Hepatocyte (in vitro differentiated cells): ENCODE data around the gene PCSK6. TPM values are rescaled to one million over a fixed set of nuclear protein-coding genes. Genes with fewer than 3 reads are reported as not detected.

ENCODE experiments used
- DNase-seq: peaks from one replicate; pipeline ENCODE4 v3.0.0-alpha.2; 2016; ENCODE audit warnings: low spot score
- H2AFZ ChIP-seq: fragments of 200-600 bp; sonication (generic); 2 replicates; pipeline ENCODE4 v1.6.0; 2016; ENCODE audit warnings: antibody characterized with exemption, mild to moderate bottlenecking
- H3K27ac ChIP-seq: fragments of 200-600 bp; sonication (generic); 2 replicates; pipeline ENCODE4 v1.5.1; 2016; ENCODE audit warnings: mild to moderate bottlenecking
- H3K27me3 ChIP-seq: fragments of 200-600 bp; sonication (generic); 2 replicates; pipeline ENCODE4 v1.6.1; 2016
- H3K36me3 ChIP-seq: fragments of 200-600 bp; sonication (generic); replicated peaks from 2 replicates; pipeline ENCODE4 v1.5.1; 2016; ENCODE audit warnings: low read depth; ENCODE audit not compliant: insufficient read depth
- H3K4me1 ChIP-seq: fragments of 200-600 bp; sonication (generic); 2 replicates; pipeline ENCODE4 v1.5.1; 2016; ENCODE audit warnings: mild to moderate bottlenecking, moderate library complexity; ENCODE audit not compliant: insufficient read depth
- H3K4me2 ChIP-seq: fragments of 200-600 bp; sonication (generic); 2 replicates; pipeline ENCODE4 v1.6.0; 2016
- H3K4me3 ChIP-seq: fragments of 200-600 bp; sonication (generic); 2 replicates; pipeline ENCODE4 v1.5.1; 2016; ENCODE audit warnings: mild to moderate bottlenecking
- H3K79me2 ChIP-seq: fragments of 200-600 bp; sonication (generic); 2 replicates; pipeline ENCODE4 v1.6.0; 2017; ENCODE audit warnings: mild to moderate bottlenecking
- H3K9me2 ChIP-seq: fragments of 200-600 bp; sonication (generic); replicated peaks from 2 replicates; pipeline ENCODE4 v1.6.0; 2017; ENCODE audit warnings: mild to moderate bottlenecking; ENCODE audit not compliant: insufficient read depth
- H3K9me3 ChIP-seq: fragments of 200-600 bp; sonication (generic); 2 replicates; pipeline ENCODE4 v1.5.1; 2016; ENCODE audit warnings: low read depth, mild to moderate bottlenecking
- H4K20me1 ChIP-seq: fragments of 200-600 bp; sonication (generic); 2 replicates; pipeline ENCODE4 v1.6.0; 2016; ENCODE audit warnings: mild to moderate bottlenecking; ENCODE audit not compliant: insufficient read depth, poor library complexity, severe bottlenecking
- EZH2 ChIP-seq: fragments of 200-600 bp; sonication (generic); IDR thresholded peaks from 2 replicates; pipeline ENCODE4 v1.6.1; 2016; ENCODE audit warnings: antibody characterized with exemption, mild to moderate bottlenecking, borderline replicate concordance
- EZH2phosphoT487 ChIP-seq: fragments of 200-600 bp; sonication (generic); IDR thresholded peaks from one replicate; pipeline ENCODE4 v1.6.1; 2018; ENCODE audit warnings: antibody characterized with exemption, mild to moderate bottlenecking, low read depth, moderate library complexity; ENCODE audit not compliant: unreplicated experiment, severe bottlenecking
- WGBS: methylation state at CpG from one replicate; pipeline ENCODE4 v1.1.6; 2016; ENCODE audit warnings: low lambda C conversion rate; ENCODE audit errors: missing lambda C conversion rate; 5-methylcytosine and 5-hydroxymethylcytosine counted together
- polyA plus RNA-seq: library from polyadenylated mRNA; unstranded; fragments of >200 nt; fragmentation: Nextera tagmentation; extraction: Ambion mirVana; gene quantifications from 2 replicates; pipeline ENCODE4 v1.2.1, GENCODE V29; 2016
- total RNA-seq: library from RNA; depleted of rRNA; stranded (reverse); fragments of >200 nt; gene quantifications from 2 replicates; pipeline ENCODE4 v1.2.3, GENCODE V29; 2014
- TF ChIP-seq, protein P1 (sequence below): fragments of 200-600 bp; sonication (generic); IDR thresholded peaks from 2 replicates; pipeline ENCODE4 v1.5.1; 2016; ENCODE audit warnings: antibody characterized with exemption, mild to moderate bottlenecking; ENCODE audit not compliant: poor library complexity

Gene PCSK6
- total and polyA plus RNA-seq, 2 experiments from 2014 or later = 31.7 to 40.5 TPM

DNA sequence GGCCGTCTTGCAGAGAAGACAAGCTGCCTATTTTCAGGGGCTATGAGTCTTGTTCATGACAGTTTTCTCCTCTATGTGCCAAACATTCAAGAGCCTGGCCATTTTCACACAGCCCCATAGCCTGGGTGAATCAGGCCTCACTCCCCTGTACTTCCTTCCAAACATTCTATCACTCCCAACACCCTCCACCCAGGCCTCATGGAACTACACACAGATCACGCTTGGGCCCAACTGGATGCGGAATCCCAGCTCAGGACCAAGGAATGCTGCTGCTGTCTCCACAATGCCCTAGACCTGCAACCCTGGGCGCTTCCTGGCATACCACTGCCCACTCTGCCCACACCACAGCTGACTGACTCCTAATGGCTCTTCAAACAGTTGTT is 39.4 kb upstream of the PCSK6 start:
- Histone ChIP-seq H4K20me1 (no peaks in the 10 kb centered on the region), H3K4me1 (peaks cover 16% of the 10 kb centered on the region), H3K4me3 (no peak overlapping the region), H3K9me2 (no peaks in the 10 kb centered on the region), H2AFZ (no peak overlapping the region), H3K4me2 (peak overlapping the region; percentile 60), H3K27ac (peak overlapping the region; percentile 58), H3K9me3 (no peaks in the 10 kb centered on the region), H3K36me3 (no peaks in the 10 kb centered on the region), H3K79me2 (no peaks in the 10 kb centered on the region), H3K27me3 (no peaks in the 10 kb centered on the region)
- DNase-seq = no peak
- WGBS = 87% methylated on average over 4 of the region's 4 CpGs
- TF ChIP-seq EZH2 (no peak), EZH2phosphoT487 (no peak)
- TF ChIP-seq, protein P1, sequence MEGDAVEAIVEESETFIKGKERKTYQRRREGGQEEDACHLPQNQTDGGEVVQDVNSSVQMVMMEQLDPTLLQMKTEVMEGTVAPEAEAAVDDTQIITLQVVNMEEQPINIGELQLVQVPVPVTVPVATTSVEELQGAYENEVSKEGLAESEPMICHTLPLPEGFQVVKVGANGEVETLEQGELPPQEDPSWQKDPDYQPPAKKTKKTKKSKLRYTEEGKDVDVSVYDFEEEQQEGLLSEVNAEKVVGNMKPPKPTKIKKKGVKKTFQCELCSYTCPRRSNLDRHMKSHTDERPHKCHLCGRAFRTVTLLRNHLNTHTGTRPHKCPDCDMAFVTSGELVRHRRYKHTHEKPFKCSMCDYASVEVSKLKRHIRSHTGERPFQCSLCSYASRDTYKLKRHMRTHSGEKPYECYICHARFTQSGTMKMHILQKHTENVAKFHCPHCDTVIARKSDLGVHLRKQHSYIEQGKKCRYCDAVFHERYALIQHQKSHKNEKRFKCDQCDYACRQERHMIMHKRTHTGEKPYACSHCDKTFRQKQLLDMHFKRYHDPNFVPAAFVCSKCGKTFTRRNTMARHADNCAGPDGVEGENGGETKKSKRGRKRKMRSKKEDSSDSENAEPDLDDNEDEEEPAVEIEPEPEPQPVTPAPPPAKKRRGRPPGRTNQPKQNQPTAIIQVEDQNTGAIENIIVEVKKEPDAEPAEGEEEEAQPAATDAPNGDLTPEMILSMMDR = no peak

DNA sequence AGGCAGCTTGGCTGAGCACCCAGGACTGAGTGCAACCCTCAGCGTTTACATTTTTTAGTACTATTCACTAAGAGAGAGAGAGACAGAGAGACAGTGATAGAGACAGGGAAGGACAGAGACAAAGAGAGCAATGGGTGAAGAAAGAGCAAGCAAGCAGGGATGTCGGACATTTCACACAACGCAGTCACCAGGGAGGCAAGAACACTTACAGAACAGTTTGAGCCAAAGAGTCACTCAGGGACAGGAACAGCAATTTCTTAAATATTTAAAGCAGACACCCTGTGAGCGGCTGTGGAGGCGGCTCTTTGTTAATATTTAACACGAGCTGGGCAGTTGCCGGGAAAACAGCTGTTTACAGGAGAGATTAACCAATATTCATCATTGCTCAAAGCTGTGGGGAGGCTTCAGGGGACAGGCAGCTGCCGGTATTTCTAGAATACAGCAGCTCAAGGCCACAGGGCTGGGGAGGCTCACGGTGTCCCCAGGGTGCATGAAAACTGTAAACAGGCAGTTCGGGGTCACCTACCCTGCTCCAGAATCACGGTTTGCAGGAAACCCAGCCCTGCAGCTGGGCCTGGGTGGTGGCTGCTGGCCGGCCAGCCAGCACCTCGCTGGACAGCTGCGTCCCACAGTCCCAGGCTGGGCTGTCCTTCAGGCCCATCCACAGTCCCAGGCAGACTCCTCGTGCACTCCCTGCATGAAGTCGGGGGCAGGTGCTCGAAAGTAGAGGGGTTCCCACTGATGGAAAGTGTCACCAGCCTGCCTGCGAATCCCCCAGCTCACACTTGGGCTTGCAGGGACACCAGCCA is 38.8 kb upstream of the PCSK6 start:
- Histone ChIP-seq H4K20me1 (no peaks in the 10 kb centered on the region), H3K27me3 (no peaks in the 10 kb centered on the region), H3K4me3 (no peak overlapping the region), H3K79me2 (no peaks in the 10 kb centered on the region), H3K27ac (peak overlapping the region; percentile 58), H3K9me3 (no peaks in the 10 kb centered on the region), H3K36me3 (no peaks in the 10 kb centered on the region), H2AFZ (peak overlapping the region; percentile 19), H3K4me2 (peak overlapping the region; percentile 60), H3K9me2 (no peaks in the 10 kb centered on the region), H3K4me1 (peaks cover 16% of the 10 kb centered on the region)
- WGBS = 48% methylated on average over 18 of the region's 18 CpGs
- TF ChIP-seq, protein P1 = no peak
- TF ChIP-seq EZH2phosphoT487 = no peak
- no peak for TF ChIP-seq EZH2
- peak; percentile 63 for DNase-seq

DNA sequence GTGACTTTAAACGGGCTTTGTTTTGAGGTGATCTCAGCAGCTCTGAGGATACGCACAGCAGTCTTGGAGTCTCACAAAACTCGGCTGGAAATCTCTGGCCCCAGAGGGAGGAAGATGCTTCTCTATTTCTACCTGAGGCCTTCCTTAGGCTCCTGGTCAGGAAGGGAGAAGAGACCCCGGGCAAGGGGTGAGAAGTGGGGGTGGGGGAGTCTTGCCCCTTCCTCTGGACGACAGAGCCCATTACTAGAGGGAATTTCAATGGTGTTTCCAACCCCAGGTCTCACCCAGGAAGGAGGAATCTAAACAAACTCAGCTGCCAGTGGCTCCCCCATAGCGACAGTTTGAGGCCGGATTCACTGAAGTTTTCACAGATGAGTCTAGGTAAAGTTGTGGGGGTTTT is 37.4 kb upstream of the PCSK6 start:
- H3K4me3 ChIP-seq = no peak overlapping the region
- H2AFZ ChIP-seq = no peak overlapping the region
- TF ChIP-seq EZH2 (no peak), EZH2phosphoT487 (no peak)
- TF ChIP-seq, protein P1 = no peak
- no peaks in the 10 kb centered on the region for H3K9me2 ChIP-seq
- H3K9me3 ChIP-seq = no peaks in the 10 kb centered on the region
- H3K4me1 ChIP-seq = peaks cover 16% of the 10 kb centered on the region
- DNase-seq = no peak
- H3K27me3 ChIP-seq = no peaks in the 10 kb centered on the region
- no peaks in the 10 kb centered on the region for H3K36me3 ChIP-seq
- H3K4me2 ChIP-seq = no peak overlapping the region
- H3K79me2 ChIP-seq = no peaks in the 10 kb centered on the region
- no peaks in the 10 kb centered on the region for H4K20me1 ChIP-seq
- H3K27ac ChIP-seq = peak overlapping the region; percentile 66
- 82% methylated on average over 7 of the region's 7 CpGs for WGBS
